Smooth muscle cell of the brain vasculature (primary cell): ENCODE data around the gene C1QTNF3.
"Not testable (repeated sequence)": the region's sequence is repeated elsewhere in the genome, so short reads cannot be mapped to it uniquely, and the experiment has no call there.

ENCODE experiments used
- DNase-seq: peaks from one replicate; pipeline ENCODE4 v3.0.0-alpha.2; 2012; ENCODE audit warnings: low read depth, low spot score

The C1QTNF3 gene, protein sequence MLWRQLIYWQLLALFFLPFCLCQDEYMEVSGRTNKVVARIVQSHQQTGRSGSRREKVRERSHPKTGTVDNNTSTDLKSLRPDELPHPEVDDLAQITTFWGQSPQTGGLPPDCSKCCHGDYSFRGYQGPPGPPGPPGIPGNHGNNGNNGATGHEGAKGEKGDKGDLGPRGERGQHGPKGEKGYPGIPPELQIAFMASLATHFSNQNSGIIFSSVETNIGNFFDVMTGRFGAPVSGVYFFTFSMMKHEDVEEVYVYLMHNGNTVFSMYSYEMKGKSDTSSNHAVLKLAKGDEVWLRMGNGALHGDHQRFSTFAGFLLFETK

DNA sequence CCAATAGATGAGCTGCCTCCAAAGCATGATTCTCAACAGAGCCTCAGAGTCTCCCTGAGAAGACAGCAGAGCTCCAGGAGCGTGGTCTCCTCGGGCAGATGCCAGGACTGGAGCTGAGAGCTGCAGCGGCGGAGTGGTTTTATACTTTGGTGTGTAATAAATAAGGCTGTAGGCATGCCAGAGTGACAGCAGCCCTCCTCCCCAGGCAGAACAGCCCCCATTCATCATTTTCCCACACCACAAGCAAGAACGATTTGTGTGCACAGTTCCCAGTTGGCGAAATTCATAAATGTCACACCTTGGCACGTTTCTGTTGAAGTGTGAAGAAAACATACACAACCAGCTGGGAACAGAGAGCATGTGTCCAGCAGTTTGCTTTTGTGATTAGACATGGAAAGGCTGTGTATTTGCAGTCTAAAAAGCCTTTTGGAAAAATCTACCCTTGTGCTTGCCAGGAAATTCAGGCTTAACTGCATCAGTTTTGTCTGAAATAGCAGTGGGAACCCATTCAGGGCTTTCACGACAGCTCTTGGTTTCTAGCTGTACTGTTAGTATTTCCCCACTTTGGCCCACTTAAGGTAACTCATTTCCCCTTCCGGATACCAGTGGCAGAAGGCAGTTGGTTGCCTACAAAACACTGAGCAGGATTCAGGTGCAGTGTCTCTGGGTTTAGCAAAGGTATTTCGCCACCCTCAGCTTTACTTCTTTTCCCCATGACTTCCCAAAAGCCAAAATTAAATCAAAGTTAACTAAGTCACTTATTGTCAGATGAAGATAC lies at the start of gene C1QTNF3:
C1QTNF3 (minus strand) TSS at position 115 of the 778 bp plus-strand sequence; CDS start at position 27, 88 bp downstream.
- no peak for DNase-seq

DNA sequence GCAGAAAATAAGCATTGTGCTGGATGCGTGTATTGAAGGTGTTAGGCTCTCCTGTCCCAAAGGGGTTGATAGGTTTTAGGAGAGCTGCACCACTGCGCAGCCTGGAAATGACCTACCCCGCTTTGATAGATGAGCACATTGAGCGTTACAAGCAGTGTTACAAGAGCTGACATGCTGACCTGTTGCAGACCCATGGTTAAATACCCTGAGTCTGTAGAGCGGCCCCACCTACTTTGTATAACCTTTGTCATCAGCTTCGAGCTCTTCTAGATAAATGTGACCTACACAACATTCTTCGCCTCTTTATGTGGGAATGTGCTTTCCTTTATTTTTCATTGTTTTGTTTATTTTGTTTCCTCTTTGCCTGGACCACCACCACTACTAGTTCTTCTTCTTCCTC lies 48.0 kb upstream of the C1QTNF3 start:
- not testable (repeated sequence) for DNase-seq

DNA sequence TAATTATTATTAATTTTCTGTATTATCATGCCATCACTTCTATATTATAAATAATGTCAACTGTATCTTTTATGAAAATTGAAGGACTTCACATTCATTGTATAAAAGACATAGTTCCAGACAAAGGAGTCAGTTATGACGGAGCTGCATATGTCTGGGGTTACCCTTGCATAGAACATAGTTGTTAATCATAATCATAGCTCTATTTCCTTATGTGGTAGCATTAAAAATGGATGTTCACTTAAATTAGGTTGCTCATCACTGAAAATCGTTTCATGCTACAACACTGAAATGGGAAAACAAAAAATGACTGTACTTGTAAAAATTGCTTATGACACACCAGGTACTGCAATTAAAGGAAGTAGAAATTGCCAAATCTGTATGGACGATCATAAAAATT lies 46.8 kb upstream of the C1QTNF3 start:
- DNase-seq: not testable (repeated sequence)

DNA sequence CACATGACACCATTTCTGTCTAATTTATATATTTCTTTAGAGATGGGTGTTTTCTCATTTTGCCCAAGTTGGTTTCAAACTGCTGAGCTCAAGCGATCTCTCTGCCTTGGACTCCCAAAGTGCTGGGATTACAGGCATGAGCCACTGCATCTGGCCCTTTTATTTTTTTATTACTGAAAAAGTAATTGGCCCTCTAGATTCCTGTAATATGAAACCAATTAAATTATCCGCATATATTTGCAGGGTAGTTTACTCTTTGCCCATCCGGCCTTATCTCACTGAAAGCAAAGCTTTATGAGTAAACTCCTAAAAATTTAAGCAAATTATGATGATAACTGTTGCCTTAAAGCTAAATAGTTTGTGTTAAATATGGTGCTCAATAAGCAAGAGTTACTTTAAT lies 44.7 kb upstream of the C1QTNF3 start:
- not testable (repeated sequence) for DNase-seq

DNA sequence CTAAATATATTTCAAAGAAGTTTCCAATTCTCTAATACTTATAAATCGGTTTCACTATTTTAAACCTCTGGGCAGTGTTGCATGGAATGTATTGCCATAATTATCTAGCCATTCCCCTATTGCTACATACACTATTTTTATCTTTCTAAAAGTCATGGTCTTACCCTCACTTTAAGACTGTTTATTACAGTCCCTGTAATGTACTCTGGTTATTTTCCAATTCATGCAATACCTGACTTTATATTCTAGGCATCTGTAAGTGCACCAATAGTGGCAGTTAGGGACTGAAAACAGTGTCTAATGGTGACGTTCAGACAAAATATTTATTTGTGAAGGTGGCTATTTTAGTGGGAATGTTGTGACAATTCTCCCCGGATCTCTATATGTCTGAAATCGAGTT lies 40.9 kb upstream of the C1QTNF3 start:
- not testable (repeated sequence) for DNase-seq

DNA sequence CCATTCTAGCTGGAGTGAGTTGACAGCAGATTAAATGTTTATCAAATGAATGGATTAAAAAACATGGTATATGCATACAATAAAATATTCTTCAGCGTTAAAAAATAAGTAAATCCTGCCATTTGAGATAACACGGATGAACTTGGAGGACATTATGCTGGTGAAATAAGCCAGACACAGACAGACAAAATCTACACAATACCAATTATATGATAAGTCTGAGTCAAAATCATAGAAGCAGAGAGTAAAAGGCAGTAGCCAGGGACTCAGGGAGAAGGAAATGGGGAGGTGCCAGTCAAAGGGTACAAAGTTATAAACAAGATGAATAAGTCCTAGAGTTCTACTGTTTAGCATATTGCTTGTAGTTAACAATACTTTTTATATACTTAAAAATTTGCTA lies 36.5 kb upstream of the C1QTNF3 start:
- DNase-seq: not testable (repeated sequence)

DNA sequence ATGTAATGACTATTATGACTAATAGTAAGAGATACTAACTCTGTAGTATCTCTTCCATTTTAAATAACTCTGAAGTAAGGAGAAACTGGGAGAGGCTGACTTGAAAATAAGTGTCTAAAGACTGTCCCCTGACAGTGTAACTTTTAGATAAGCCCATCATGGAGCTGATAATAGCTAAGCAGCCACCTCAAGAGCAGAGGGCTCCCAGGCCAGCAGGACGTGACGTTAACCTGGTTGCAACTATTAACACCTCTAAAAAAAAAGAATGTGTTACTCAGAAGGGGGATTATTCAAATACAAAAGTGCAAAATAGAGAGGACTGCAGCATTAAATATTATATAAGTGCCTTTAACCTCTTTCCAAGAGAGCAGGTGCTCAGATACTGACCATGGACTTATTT lies 34.6 kb upstream of the C1QTNF3 start:
- not testable (repeated sequence) for DNase-seq

DNA sequence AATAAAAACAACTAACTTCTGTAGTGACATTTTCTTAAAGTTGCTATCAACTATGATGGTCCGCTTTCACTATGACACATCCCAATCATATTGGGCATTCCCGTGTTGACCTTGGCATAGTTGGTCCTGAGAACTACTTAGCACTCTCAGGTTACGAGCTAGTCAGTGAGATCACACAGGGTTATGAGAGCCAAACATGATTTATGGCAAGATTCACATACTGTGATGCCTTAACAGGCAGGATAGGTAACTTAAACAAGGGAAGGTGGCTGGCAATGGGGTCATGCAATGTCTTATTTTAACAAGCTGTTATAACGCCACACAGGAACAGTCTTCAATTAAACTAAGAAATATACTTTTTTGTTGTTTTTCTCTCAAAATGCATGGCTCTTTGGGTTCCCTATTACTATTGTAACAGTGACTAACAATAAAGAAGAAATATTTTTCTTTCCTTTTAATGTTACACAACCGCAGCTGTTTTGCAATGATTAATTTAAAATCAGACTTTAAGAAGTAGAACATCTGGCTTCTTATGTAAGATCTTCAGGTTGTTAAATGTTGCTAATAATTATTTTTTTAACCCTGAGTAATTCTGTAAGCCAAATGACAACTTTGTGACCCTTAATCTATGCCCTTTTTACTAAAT lies 33.8 kb upstream of the C1QTNF3 start:
- not testable (repeated sequence) for DNase-seq

DNA sequence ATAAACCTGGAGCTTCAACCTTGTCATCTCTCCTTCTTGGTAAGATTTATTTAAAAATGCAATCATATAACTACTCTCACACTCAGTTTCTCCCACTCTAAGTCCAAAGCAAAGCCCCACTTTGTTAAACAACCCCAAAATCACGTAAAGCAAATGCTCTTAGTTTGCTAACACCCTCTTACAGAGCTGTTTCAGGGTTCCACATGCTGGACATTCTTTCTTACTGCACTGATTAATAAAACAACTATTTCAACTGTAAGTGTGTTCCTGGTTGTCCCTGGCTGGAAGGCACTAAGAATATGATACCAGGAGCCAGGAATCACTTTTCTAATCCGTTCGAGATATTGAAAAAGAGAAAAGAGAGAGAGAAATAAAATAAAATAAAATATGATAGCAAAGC lies 31.5 kb upstream of the C1QTNF3 start:
- DNase-seq: not testable (repeated sequence)

DNA sequence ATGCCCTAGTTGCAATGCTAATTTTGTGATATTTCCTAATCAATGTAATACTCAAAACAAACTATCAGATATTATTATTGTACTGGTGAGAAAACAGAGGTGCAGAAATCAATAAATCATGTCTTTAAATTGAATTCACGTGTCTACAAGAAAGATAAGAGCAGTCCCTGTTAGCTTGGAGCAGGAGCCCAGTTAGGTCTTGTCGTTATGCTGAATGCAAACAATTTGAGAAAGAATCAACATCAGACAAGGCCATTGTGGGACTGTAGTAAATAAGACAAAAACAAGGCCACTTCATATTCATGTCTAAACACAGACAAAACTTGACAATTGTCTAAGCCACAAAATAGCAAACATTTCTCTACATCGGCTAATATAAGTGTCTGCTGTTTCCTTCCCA lies 31.1 kb upstream of the C1QTNF3 start:
- not testable (repeated sequence) for DNase-seq

DNA sequence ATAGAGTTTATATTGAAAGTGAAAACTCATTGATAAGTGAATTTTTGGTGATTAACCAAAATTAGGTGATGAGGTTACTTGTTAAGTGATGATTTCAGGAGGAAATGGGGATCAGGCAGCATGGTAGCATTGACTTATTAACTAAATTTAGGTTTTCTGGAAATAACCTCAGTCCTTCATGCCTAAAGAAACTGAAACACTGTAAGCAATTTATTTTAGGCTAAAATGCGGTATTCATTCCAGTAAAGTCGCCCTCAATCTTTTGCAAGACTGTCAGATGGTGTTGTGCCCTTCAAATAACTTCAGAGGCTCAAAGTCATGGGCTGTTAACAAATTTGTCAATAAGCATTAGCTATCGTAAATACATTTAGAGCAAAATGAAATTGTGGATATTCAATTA lies 27.6 kb upstream of the C1QTNF3 start:
- DNase-seq: not testable (repeated sequence)

DNA sequence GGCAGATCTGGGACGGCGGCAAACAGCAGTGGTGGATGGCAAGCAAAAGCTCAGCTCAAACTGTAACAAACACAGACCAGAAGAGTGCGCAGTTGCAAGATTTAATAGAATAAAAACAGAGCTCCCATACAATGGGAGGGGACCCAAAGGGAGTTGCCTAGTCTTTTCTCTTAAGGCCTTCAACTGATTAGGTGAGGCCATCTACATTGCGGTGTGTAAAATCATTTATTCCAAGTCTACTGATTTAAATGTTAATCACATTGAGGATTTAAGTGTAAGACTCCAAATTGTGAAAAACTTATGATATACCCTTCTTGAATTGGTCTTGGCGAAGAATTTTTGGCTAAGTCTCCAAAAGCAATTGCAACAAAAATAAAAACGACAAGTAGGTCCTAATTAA lies 21.6 kb upstream of the C1QTNF3 start:
- DNase-seq: no peak

DNA sequence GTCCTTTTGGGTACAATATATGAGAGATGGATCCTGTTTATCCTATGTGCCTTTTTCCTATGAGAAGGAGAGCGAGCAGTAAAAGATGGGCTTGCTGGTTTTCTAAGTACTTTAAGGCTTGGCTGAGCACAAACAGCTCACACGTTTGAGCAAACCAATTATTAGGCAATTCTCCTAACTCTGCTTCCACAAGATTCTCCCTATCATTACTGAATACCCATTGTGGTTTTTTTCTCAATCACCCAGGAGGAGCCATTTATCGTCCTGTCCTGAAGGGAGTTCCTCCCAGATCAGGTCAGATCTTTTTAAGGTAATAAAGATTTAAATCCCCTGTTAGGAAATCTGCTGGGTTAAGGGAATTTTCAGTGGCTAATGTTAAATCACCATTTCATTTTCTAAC lies 19.4 kb upstream of the C1QTNF3 start:
- no peak for DNase-seq

DNA sequence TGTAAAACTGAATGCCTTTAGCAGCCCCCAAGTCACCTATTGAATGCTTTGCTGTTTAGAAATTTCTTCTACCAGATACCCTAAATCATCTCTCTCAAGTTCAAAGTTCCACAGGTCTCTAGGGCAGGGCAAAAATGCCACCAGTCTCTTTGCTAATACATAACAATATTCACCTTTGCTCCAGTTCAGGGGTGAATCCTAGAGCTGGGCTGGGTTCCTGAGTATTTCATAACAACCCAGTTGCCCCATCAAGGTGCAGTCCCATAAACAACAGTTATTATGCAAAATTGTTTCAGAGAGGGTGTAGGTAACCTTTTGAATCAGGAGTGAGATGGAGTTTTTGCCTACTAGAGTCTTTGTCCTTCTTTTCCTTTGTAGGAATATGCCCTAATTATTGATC lies 19.0 kb upstream of the C1QTNF3 start:
- DNase-seq: no peak

DNA sequence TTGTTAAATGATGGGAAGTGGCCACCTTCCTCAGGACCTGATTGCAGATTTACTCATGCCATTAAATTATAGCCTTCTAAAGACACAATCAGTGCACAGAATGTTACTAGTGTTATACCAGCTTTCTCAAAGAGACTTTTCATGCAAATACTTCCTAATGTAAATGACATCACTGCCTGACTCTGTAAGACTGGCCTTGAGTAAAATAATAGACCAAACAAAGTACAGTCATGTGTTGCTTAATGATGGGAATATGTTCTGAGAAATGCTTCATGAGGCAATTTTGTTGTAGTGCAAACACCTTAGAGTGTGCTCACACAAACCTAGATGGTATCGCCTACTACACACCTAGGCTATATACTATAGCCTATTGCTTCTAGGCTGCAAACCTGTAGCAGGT lies 17.0 kb upstream of the C1QTNF3 start:
- DNase-seq: no peak

DNA sequence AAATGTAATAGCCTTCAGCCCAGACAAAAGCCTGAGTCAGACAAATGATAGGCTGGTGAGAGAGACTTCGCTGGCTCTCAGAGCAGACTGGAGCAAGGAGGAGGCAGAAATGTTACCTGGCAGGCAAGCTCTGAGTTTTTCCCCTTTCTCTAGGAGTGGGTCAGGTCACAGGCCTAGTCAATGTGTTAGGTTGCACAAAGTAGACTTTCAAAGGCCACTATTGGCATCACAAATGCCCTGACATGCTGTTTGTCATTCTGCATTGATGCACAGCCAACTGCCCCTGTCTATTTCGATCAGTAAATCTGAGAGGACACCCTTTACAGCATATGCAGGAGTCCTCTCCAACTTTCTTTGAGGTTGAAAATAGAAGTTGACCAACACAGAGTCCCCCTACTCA lies 15.5 kb upstream of the C1QTNF3 start:
- no peak for DNase-seq

DNA sequence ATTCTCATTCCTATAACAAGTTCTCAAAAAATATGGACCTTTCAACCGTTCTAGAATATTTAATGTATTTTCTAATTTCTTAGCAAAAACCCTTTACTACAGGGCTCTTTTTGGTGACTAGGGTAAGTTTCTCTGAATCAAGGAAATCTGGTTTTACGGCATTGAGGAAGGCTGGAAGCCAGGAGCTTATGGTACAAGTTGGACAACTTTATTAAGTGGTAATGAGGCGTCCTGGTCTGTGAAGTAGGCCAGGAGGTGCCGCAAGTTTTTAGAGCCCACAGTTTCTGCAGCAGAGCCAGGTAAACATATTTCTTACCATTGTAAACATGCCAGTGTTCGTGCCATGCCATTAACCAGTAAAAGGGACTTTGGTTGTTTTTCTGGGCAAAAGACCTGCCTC lies 14.6 kb upstream of the C1QTNF3 start:
- DNase-seq: no peak

DNA sequence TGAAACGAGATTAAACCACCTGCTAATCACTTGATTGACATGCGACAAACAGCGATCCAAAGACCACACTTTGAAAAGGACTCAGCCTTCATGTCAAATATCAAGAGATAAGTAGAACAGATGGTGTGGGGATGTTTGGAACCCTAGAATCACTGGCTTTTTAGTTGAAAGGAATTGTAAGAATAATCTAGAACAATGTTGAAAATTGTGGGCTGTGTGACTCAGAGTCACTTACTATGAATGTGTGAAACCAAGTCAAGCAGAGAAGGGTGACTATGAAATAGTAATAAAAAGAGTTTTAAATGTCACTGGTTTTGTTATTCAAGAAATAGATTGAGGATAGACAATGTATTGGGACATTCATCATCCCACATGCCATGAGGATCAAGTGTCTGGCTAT lies 14.1 kb upstream of the C1QTNF3 start:
- DNase-seq: no peak

DNA sequence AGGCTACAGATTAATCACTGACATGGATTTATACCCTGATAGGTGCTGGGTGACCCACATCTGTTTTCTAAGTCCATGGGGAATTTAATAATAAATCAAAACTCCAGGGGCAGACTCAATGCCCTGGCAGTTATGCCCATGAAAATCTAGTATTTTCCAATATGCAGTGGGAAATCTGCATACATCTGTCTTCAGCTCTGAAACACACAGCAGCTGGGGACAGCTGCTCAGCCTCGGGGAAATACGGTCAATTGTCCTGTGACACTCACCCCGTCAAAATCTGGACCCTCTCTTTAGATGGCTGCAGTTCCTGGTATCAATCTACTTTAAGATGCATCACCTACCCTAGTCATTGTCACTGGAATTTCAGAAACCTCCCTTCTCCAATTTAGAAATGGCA lies 12.7 kb upstream of the C1QTNF3 start:
- no peak for DNase-seq

DNA sequence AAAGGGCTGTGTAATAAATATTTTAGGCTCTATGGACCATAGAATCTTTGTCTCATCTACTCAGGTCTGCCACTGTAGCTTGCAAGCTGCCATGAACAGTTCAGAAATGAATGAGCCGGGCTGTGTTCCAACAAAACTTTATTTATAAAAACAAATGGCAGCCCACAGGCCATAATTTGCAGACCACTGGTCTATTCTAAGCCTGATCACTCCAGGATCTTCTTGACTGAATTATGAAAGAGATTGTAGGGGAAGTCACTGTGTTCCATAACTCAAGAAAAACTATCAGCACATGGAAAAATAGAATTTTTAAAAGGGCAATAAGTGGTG lies 11.4 kb upstream of the C1QTNF3 start:
- no peak for DNase-seq

DNA sequence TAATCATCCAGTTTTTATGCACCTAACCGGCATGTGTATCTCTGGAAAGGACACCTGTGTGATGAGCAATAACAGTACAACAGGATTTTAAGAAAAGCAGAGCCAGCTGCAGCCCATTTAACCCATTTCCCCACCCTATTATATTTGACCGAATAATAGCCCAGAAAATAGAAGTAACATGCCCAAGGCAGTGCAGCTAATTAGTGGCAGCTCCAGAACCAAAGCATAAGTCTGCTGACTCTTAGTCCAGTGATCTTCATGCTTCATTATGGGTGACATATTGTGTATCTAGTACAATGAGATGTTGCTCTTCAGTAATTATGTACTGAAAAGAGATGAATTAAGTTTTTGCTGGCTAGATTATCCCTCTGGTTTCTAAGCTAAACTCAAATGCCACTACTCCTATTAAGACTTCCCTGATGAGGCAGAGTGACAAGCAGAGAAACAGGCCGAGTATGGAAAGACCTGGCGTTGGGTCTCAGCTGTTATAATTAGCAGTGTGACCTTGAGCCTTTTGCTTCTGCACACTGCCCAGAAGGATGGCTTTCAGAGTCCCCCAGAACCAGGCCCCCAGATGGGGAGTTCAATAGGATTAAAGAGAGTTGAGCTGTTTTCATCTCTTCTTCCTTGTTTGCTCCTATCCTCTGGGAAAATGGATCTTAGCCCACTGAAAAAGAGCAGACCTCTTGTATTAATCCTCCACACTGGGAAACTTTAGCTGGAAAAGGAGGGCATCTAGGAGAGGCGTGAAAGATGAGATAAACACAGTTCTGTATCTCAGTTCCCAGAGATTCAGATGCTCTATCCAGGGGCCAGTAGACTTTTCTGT lies 10.8 kb upstream of the C1QTNF3 start:
- no peak for DNase-seq

DNA sequence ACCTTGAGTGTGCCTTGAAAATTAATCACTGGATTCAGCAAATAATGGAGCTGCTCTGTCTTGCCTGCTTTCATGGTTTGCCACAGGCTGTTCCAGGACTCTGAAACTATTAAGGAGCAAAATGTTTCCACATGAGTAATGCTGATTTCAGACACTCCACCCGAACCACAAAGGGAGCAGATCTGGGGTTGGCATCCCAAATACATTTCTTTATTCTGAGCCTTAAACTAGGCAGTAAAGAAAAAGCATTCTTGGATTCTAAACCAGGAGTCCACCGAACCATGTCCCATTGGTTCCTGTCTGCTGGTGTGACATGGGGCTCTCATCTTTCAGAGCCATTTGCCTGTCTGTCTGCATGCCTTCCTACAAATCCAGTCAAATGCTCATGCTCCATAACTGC lies 10.1 kb upstream of the C1QTNF3 start:
- DNase-seq: no peak
